ENCODE results near the gene TAOK1. TPM values are rescaled to one million over a fixed set of nuclear protein-coding genes. Genes with fewer than 3 reads are reported as not detected.

The TAOK1 gene
- total and polyA plus RNA-seq, 2 experiments from 2014 or later, result 5.2 to 46.1 TPM

DNA sequence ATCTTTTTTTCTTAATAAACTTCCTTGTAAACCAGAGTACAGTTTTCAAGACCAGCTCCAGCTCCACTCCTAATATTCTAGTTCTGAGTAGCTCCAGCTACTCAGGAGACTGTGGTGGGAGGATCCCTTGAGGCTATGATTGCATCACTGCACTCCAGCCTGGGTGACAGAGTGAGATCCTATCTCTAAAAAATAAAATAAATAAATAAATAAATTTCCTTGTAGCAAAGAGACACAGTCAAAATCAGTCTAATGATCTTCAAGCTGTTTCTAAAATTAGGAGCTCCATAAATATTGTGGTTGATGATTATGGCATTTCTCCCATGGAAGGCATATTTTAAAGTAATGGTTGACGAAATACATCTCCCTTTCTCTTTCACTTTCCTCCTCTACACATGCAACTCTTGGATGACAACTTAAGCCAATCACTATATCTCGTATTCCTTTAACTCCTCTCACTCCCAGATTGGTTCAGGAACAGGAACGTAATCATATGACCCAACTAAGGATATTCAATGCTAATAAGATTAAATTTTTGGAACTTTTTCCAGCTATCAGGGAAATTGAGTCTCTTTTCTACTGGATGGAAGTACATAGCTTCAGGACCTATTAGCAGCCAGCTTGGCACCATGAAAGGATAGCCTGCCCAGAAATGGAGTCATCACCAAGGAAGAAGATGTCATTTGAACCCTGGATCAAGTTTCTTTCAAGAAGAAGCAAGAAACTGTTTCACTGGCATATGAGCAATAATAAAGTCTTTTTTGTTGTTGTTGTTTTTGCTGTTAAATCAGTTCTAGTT is 42.1 kb upstream of the TAOK1 start:
- no peaks in the 10 kb centered on the region for H4K20me1 ChIP-seq (ENCODE audit: insufficient read depth, poor library complexity, severe bottlenecking)
- no peak overlapping the region for H2AFZ ChIP-seq
- no peak overlapping the region for H3K4me2 ChIP-seq
- no peaks in the 10 kb centered on the region for H3K27me3 ChIP-seq
- H3K9me2 ChIP-seq (replicated peaks; ENCODE audit: insufficient read depth), result no peaks in the 10 kb centered on the region
- no peak for DNase-seq (ENCODE audit: low spot score)
- no peaks in the 10 kb centered on the region for H3K79me2 ChIP-seq
- H3K36me3 ChIP-seq (replicated peaks; ENCODE audit: insufficient read depth, low read depth), result no peaks in the 10 kb centered on the region
- WGBS (ENCODE audit: low lambda C conversion rate, missing lambda C conversion rate), result 93% methylated on average over 3 of the region's 3 CpGs
- H3K4me3 ChIP-seq, result no peak overlapping the region
- H3K27ac ChIP-seq, result no peak overlapping the region
- peaks cover 5% of the 10 kb centered on the region for H3K4me1 ChIP-seq (ENCODE audit: insufficient read depth)
- no peak for TF ChIP-seq EZH2 (IDR thresholded peaks at IDR 0.05; ENCODE audit: borderline replicate concordance)
- no peak for TF ChIP-seq EZH2phosphoT487 (IDR thresholded peaks at IDR 0.05; ENCODE audit: low read depth, severe bottlenecking, unreplicated experiment)
- TF ChIP-seq, protein P1, sequence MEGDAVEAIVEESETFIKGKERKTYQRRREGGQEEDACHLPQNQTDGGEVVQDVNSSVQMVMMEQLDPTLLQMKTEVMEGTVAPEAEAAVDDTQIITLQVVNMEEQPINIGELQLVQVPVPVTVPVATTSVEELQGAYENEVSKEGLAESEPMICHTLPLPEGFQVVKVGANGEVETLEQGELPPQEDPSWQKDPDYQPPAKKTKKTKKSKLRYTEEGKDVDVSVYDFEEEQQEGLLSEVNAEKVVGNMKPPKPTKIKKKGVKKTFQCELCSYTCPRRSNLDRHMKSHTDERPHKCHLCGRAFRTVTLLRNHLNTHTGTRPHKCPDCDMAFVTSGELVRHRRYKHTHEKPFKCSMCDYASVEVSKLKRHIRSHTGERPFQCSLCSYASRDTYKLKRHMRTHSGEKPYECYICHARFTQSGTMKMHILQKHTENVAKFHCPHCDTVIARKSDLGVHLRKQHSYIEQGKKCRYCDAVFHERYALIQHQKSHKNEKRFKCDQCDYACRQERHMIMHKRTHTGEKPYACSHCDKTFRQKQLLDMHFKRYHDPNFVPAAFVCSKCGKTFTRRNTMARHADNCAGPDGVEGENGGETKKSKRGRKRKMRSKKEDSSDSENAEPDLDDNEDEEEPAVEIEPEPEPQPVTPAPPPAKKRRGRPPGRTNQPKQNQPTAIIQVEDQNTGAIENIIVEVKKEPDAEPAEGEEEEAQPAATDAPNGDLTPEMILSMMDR (IDR thresholded peaks at IDR 0.05; ENCODE audit: poor library complexity), result no peak
- no peaks in the 10 kb centered on the region for H3K9me3 ChIP-seq (ENCODE audit: low read depth)

DNA sequence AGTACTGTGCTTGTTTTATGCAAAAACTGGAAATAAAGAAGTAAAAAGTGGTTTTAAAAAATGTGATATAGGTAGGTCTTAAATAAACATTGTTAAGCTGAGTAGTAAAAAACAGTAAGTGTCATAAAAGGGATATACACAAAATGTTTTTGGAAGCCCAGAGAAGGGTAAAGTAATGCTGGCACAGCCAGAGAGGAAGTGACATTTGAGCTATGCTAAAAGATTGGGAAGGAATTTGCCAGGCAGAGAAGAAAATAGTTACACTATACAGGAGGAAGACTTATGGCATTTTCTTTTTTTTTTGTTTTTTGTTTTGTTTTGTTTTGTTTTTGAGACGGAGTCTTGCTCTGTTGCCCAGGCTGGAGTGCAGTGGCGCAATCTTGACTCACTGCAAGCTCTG is 40.8 kb upstream of the TAOK1 start:
- Histone ChIP-seq H3K4me3 (no peak overlapping the region), H3K9me3 (ENCODE audit: low read depth) (no peaks in the 10 kb centered on the region), H3K27ac (no peak overlapping the region), H3K4me1 (ENCODE audit: insufficient read depth) (peaks cover 5% of the 10 kb centered on the region), H2AFZ (no peak overlapping the region), H3K27me3 (no peaks in the 10 kb centered on the region), H3K4me2 (no peak overlapping the region), H3K9me2 (replicated peaks; ENCODE audit: insufficient read depth) (no peaks in the 10 kb centered on the region), H3K36me3 (replicated peaks; ENCODE audit: insufficient read depth, low read depth) (no peaks in the 10 kb centered on the region), H4K20me1 (ENCODE audit: insufficient read depth, poor library complexity, severe bottlenecking) (no peaks in the 10 kb centered on the region), H3K79me2 (no peaks in the 10 kb centered on the region)
- TF ChIP-seq, protein P1 (IDR thresholded peaks at IDR 0.05; ENCODE audit: poor library complexity), result no peak
- TF ChIP-seq EZH2phosphoT487 (IDR thresholded peaks at IDR 0.05; ENCODE audit: low read depth, severe bottlenecking, unreplicated experiment), result no peak
- no peak for TF ChIP-seq EZH2 (IDR thresholded peaks at IDR 0.05; ENCODE audit: borderline replicate concordance)
- DNase-seq (ENCODE audit: low spot score), result no peak
- 85% methylated on average over 2 of the region's 2 CpGs for whole genome bisulfite sequencing (ENCODE audit: low lambda C conversion rate, missing lambda C conversion rate)

DNA sequence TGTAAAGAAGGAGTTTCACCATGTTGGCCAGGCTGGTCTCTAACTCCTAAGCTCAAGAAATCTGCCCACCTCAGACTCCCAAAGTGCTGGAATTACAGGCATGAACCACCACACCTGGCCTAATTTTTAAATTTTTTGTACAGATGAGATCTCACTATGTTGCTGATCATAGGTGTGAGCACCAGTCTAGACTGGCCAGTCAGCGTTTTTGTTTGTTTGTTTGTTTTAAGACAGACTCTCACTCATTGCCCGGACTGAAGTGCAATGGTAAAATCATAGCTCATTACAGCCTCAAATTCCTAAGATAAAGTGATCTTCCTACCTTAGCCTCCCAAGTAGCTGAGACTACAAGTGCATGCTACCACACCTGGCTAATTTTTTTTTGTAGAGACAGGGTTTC is 38.0 kb upstream of the TAOK1 start:
- TF ChIP-seq EZH2phosphoT487 (IDR thresholded peaks at IDR 0.05; ENCODE audit: low read depth, severe bottlenecking, unreplicated experiment), result no peak
- TF ChIP-seq, protein P1 (IDR thresholded peaks at IDR 0.05; ENCODE audit: poor library complexity), result no peak
- no peak for TF ChIP-seq EZH2 (IDR thresholded peaks at IDR 0.05; ENCODE audit: borderline replicate concordance)
- Histone ChIP-seq H3K36me3 (replicated peaks; ENCODE audit: insufficient read depth, low read depth) (no peaks in the 10 kb centered on the region), H2AFZ (no peak overlapping the region), H3K4me1 (ENCODE audit: insufficient read depth) (no peaks in the 10 kb centered on the region), H3K27me3 (no peaks in the 10 kb centered on the region), H3K4me3 (no peak overlapping the region), H3K79me2 (no peaks in the 10 kb centered on the region), H3K9me3 (ENCODE audit: low read depth) (no peaks in the 10 kb centered on the region), H3K27ac (no peak overlapping the region), H3K9me2 (replicated peaks; ENCODE audit: insufficient read depth) (no peaks in the 10 kb centered on the region), H4K20me1 (ENCODE audit: insufficient read depth, poor library complexity, severe bottlenecking) (no peaks in the 10 kb centered on the region), H3K4me2 (no peak overlapping the region)
- DNase-seq (ENCODE audit: low spot score), result no peak
- 85% methylated on average over 2 of the region's 2 CpGs for WGBS (ENCODE audit: low lambda C conversion rate, missing lambda C conversion rate)

Data from hepatocyte (in vitro differentiated cells).